ENCODE measurements around the gene FOXG1.

Gene FOXG1

GRCh38 chr14:28776482-28777266 is 10.1 kb downstream of the FOXG1 start:
- TF ChIP-seq POLR2A (IDR thresholded peaks at IDR 0.05; ENCODE audit: low read length) (no peak), GATA1 (IDR thresholded peaks at IDR 0.05; ENCODE audit: low read depth, low read length) (no peak)
- no peak for DNase-seq

- TF ChIP-seq GATA1 (IDR thresholded peaks at IDR 0.05; ENCODE audit: low read depth, low read length) (no peak), POLR2A (IDR thresholded peaks at IDR 0.05; ENCODE audit: low read length) (no peak)
- DNase-seq: no peak
Measured at GRCh38 chr14:28777471-28778137, 11.0 kb downstream of the FOXG1 start.

- DNase-seq: no peak
- TF ChIP-seq GATA1 (IDR thresholded peaks at IDR 0.05; ENCODE audit: low read depth, low read length) (no peak), POLR2A (IDR thresholded peaks at IDR 0.05; ENCODE audit: low read length) (no peak)
Measured at GRCh38 chr14:28778138-28779117, 11.8 kb downstream of the FOXG1 start.

GRCh38 chr14:28779456-28779855 is 12.9 kb downstream of the FOXG1 start:
- DNase-seq: no peak
- TF ChIP-seq GATA1 (IDR thresholded peaks at IDR 0.05; ENCODE audit: low read depth, low read length) (no peak), POLR2A (IDR thresholded peaks at IDR 0.05; ENCODE audit: low read length) (no peak)

- DNase-seq: no peak
- TF ChIP-seq GATA1 (IDR thresholded peaks at IDR 0.05; ENCODE audit: low read depth, low read length) (no peak), POLR2A (IDR thresholded peaks at IDR 0.05; ENCODE audit: low read length) (no peak)
Measured at GRCh38 chr14:28780843-28781820, 14.5 kb downstream of the FOXG1 start.

GRCh38 chr14:28782301-28782700 is 15.7 kb downstream of the FOXG1 start:
- TF ChIP-seq GATA1 (IDR thresholded peaks at IDR 0.05; ENCODE audit: low read depth, low read length) (no peak), POLR2A (IDR thresholded peaks at IDR 0.05; ENCODE audit: low read length) (no peak)
- DNase-seq: no peak

GRCh38 chr14:28783664-28784063 is 17.1 kb downstream of the FOXG1 start:
- no peak for DNase-seq
- TF ChIP-seq GATA1 (IDR thresholded peaks at IDR 0.05; ENCODE audit: low read depth, low read length) (no peak), POLR2A (IDR thresholded peaks at IDR 0.05; ENCODE audit: low read length) (no peak)

- no peak for TF ChIP-seq GATA1 (IDR thresholded peaks at IDR 0.05; ENCODE audit: low read depth, low read length)
- TF ChIP-seq POLR2A (IDR thresholded peaks at IDR 0.05; ENCODE audit: low read length): no peak
Measured at GRCh38 chr14:28784096-28785048, 17.8 kb downstream of the FOXG1 start.

GRCh38 chr14:28785096-28785952 is 18.7 kb downstream of the FOXG1 start:
- no peak for TF ChIP-seq POLR2A (IDR thresholded peaks at IDR 0.05; ENCODE audit: low read length)
- TF ChIP-seq GATA1 (IDR thresholded peaks at IDR 0.05; ENCODE audit: low read depth, low read length): no peak
- DNase-seq: no peak

More at GRCh38 chr14:28784096-28785048, 17.8 kb downstream of the FOXG1 start:
- no peak for DNase-seq

- DNase-seq: no peak
- no peak for TF ChIP-seq POLR2A (IDR thresholded peaks at IDR 0.05; ENCODE audit: low read length)
Measured at GRCh38 chr14:28807518-28807917, 40.9 kb downstream of the FOXG1 start.

- TF ChIP-seq POLR2A (IDR thresholded peaks at IDR 0.05; ENCODE audit: low read length) (no peak), GATA1 (IDR thresholded peaks at IDR 0.05; ENCODE audit: low read depth, low read length) (no peak)
- no peak for DNase-seq
Measured at GRCh38 chr14:28813810-28814209, 47.2 kb downstream of the FOXG1 start.
